Measurements from ENCODE around the gene IMP4. TPM values are rescaled to one million over a fixed set of nuclear protein-coding genes. Genes with fewer than 3 reads are reported as not detected.

The IMP4 gene
- total RNA-seq, 1 experiment from 2014 or later: 121 TPM

DNA sequence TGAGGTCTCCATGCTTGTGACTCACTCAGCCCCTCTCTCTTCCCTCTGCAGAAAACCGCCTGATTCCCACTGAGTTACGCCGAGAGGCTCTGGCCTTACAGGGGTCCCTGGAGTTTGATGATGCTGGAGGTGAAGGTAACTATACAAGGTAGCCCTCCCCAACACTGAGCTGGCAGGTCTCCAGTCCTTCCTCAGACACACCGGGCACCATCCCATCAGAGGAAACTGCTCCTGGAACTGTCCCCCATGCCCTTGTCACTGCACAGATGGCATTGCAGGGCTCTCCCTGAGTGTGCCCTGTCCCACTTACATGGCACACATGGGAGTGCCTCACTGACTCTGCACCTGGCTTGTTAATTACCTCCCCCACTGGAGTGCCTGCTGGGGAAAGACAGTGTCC lies 1.9 kb downstream of the IMP4 start (continued):
- TF ChIP-seq ZBTB33 (IDR thresholded peaks at IDR 0.05; ENCODE audit: extremely low read depth, insufficient replicate concordance, low read length): no peak

GRCh38 chr2:130345091-130345490 lies 2.4 kb downstream of the IMP4 start:
- peaks cover 8% of the 10 kb centered on the region; the same call in 1 of the 2 replicates for H4K20me1 ChIP-seq (ENCODE audit: insufficient read depth)
- no peak overlapping the region for H3K4me2 ChIP-seq (ENCODE audit: low read length)
- POLR2A ChIA-PET: no interaction called here
- intact Hi-C loops (cut with micrococcal nuclease): no loop called here
- H3K27me3 ChIP-seq (ENCODE audit: insufficient read depth, low read length): no peaks in the 10 kb centered on the region
- H3K9ac ChIP-seq (ENCODE audit: low read length): no peak overlapping the region
- BruUV-seq (replicated peaks): no TSS peak
- no peak overlapping the region for H3K4me3 ChIP-seq (replicated peaks in 1 of 2; ENCODE audit: low read depth in 1 of 2, low read length in 2 of 2)
- H3K9me2 ChIP-seq (ENCODE audit: insufficient read depth): no peaks in the 10 kb centered on the region
- TF ChIP-seq EZH2 (IDR thresholded peaks at IDR 0.05): no peak
- TF ChIP-seq SP1 (IDR thresholded peaks at IDR 0.05; ENCODE audit: low read depth): no peak
- no peak for TF ChIP-seq YY1 (IDR thresholded peaks at IDR 0.05; ENCODE audit: extremely low read depth, insufficient replicate concordance, low read depth, low read length)
- TF ChIP-seq POLR2A (IDR thresholded peaks at IDR 0.05; ENCODE audit: borderline replicate concordance, extremely low read depth, insufficient read depth, insufficient read length): no peak
- TF ChIP-seq POLR2AphosphoS5 (IDR thresholded peaks at IDR 0.05; ENCODE audit: low read depth, low read length): no peak
- no peak for TF ChIP-seq ZNF274 (IDR thresholded peaks at IDR 0.05; ENCODE audit: low read depth, low read length)
- DNase-seq (ENCODE audit: low read depth, low spot score) (no peak), ATAC-seq (no peak)
- no peak overlapping the region for H2AFZ ChIP-seq (ENCODE audit: low read depth, low read length, poor library complexity, severe bottlenecking)
- no peaks in the 10 kb centered on the region for H3K9me3 ChIP-seq (ENCODE audit: control insufficient read depth in 1 of 2, insufficient read depth in 1 of 2, low read depth in 1 of 2, low read length in 2 of 2)
- H3K36me3 ChIP-seq (ENCODE audit: control insufficient read depth in 1 of 2, insufficient read depth in 2 of 2, low read length in 2 of 2): peaks cover 31 to 45% of the 10 kb centered on the region in 2 experiments
- CTCF ChIA-PET: no interaction called here
- RAD21 ChIA-PET (ENCODE audit: low non-redundant PET in 1 of 2, low total read pairs in 2 of 2, uncharacterized antibody in 2 of 2, unreplicated experiment in 2 of 2): no interaction called here
- H3K4me1 ChIP-seq (ENCODE audit: control insufficient read depth in 1 of 2, insufficient read depth in 2 of 2, low read length in 2 of 2): peaks cover 3 to 14% of the 10 kb centered on the region in 2 experiments; a peak in 2 of 4 replicates
- peaks cover 32% of the 10 kb centered on the region for H3K79me2 ChIP-seq (ENCODE audit: insufficient read depth, low read length)
- no peak overlapping the region for H3K27ac ChIP-seq (ENCODE audit: low read depth, low read length)

Measured in HCT116 (cell line).